A673 (cell line): ENCODE measurements around the gene IFNG.

Source experiments
- CTCF ChIP-seq: fragments of 300-800, 200-600 bp; sonication (generic); conservative IDR thresholded peaks from 2 replicates; pipeline ENCODE4 v1.5.1; 2017; ENCODE audit warnings: low read depth, mild to moderate bottlenecking, antibody characterized with exemption, low read length, moderate library complexity, mixed read lengths
- EZH2 ChIP-seq: fragments of 200-600 bp; sonication (generic); IDR thresholded peaks from 2 replicates; pipeline ENCODE4 v1.6.1; 2017; ENCODE audit warnings: borderline replicate concordance, low read depth, mild to moderate bottlenecking, mixed read lengths, antibody characterized with exemption, low read length; ENCODE audit not compliant: poor library complexity, severe bottlenecking

DNA sequence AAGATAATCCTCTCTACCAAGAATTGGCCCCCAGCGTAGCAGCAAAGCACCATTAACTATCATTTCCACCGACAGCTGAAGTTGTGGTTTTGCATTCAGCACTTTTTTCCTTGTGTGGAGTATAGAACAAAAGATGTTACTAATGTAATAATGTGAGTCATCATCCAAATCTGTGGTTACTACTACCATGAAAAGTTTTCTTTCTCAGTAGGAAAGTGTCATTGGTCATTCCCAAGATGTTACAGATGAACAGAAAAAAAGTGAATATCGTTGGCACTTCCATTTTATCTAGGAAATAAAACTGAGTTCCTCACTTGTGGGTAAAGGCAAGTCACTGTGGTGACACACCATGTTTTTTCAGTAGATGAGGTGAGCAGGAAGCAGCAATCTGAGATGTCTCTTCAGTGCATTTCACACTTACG is 30.3 kb upstream of the IFNG start:
- TF ChIP-seq CTCF (no peak), EZH2 (no peak)
